Fibroblast of lung (primary cell): ENCODE results near the gene UBA5. TPM values are rescaled to one million over a fixed set of nuclear protein-coding genes. Genes with fewer than 3 reads are reported as not detected.

Experiments
- DNase-seq, 2 donors: peaks; one replicate each; pipeline versions ENCODE4 v3.0.0 to v3.0.0-alpha.2; 2010; ENCODE audit warnings: low read depth in 2 of 2
- H2AFZ ChIP-seq: 2 replicates; pipeline ENCODE4 v1.5.1; 2012; ENCODE audit warnings: low read length, control low read depth, inconsistent platforms
- H3K27ac ChIP-seq: 2 replicates; pipeline ENCODE4 v1.5.1; 2011; ENCODE audit warnings: low read length, control low read depth; ENCODE audit not compliant: insufficient read depth
- H3K27me3 ChIP-seq: 2 replicates; pipeline ENCODE4 v1.5.1; 2011; ENCODE audit warnings: mild to moderate bottlenecking, low read length; ENCODE audit not compliant: control insufficient read depth, insufficient read depth
- H3K36me3 ChIP-seq: 2 replicates; pipeline ENCODE4 v1.5.1; 2011; ENCODE audit warnings: low read length; ENCODE audit not compliant: control insufficient read depth, insufficient read depth
- H3K4me1 ChIP-seq: 2 replicates; pipeline ENCODE4 v1.5.1; 2011; ENCODE audit warnings: low read length; ENCODE audit not compliant: control insufficient read depth, insufficient read depth; ENCODE audit errors: extremely low read depth
- H3K4me2 ChIP-seq: 2 replicates; pipeline ENCODE4 v1.5.1; 2011; ENCODE audit warnings: low read length, control low read depth; ENCODE audit not compliant: insufficient read depth; ENCODE audit errors: extremely low read depth
- H3K4me3 ChIP-seq, 4 experiments: fragments of 200-600 bp in 1 of 4; sonication (generic) in 1 of 4; replicated peaks in 1 of 4; 2 replicates each; pipeline ENCODE4 v1.5.1; 2011 to 2016; ENCODE audit warnings: low read length in 4 of 4, low read depth in 3 of 4, mild to moderate bottlenecking in 3 of 4, control low read depth in 2 of 4, inconsistent platforms in 1 of 4, mixed read lengths in 1 of 4; ENCODE audit not compliant: insufficient read depth in 1 of 4; ENCODE audit errors: control extremely low read depth in 1 of 4
- H3K79me2 ChIP-seq: 2 replicates; pipeline ENCODE4 v1.5.1; 2012; ENCODE audit warnings: mild to moderate bottlenecking, low read length, inconsistent platforms; ENCODE audit not compliant: control insufficient read depth, insufficient read depth
- H3K9ac ChIP-seq: 2 replicates; pipeline ENCODE4 v1.5.1; 2011; ENCODE audit warnings: mild to moderate bottlenecking, low read length, control low read depth; ENCODE audit not compliant: insufficient read depth
- H3K9me3 ChIP-seq: 2 replicates; pipeline ENCODE4 v1.5.1; 2012; ENCODE audit warnings: low read depth, low read length; ENCODE audit not compliant: control insufficient read depth, insufficient read depth
- H4K20me1 ChIP-seq: 2 replicates; pipeline ENCODE4 v1.5.1; 2011; ENCODE audit warnings: low read length; ENCODE audit not compliant: control insufficient read depth, insufficient read depth; ENCODE audit errors: extremely low read depth
- CTCF ChIP-seq, 2 donors: IDR thresholded peaks in 1 of 2; conservative IDR thresholded peaks in 1 of 2; 1 replicate in 1 of 2; 2 replicates in 1 of 2; pipeline ENCODE4 v1.5.1; 2011 to 2012; ENCODE audit warnings: low read length in 2 of 2, control low read depth in 1 of 2, inconsistent platforms in 1 of 2, low read depth in 1 of 2, mild to moderate bottlenecking in 1 of 2
- EZH2 ChIP-seq: IDR thresholded peaks from 2 replicates; pipeline ENCODE4 v1.5.1; 2012; ENCODE audit warnings: low read length, control low read depth, mild to moderate bottlenecking; ENCODE audit errors: missing control alignments
- polyA plus RNA-seq, 2 donors: library from polyadenylated mRNA; depleted of rRNA in 1 of 2; stranded (reverse) in 1 of 2; unstranded in 1 of 2; fragments of >200 nt; gene quantifications; 2 replicates each; pipeline ENCODE4 v1.2.1, GENCODE V29; 2011 to 2012; ENCODE audit warnings: missing spikeins in 1 of 2
- total RNA-seq: library from RNA; depleted of rRNA; stranded (reverse); fragments of >200 nt; gene quantifications from 2 replicates; pipeline ENCODE4 v1.2.1, GENCODE V29; 2014

UBA5 gene
- total and polyA plus RNA-seq, 2 donors (not counting 1 experiment from before 2014, with no cell fraction given) = 43.6 to 47.5 TPM

DNA sequence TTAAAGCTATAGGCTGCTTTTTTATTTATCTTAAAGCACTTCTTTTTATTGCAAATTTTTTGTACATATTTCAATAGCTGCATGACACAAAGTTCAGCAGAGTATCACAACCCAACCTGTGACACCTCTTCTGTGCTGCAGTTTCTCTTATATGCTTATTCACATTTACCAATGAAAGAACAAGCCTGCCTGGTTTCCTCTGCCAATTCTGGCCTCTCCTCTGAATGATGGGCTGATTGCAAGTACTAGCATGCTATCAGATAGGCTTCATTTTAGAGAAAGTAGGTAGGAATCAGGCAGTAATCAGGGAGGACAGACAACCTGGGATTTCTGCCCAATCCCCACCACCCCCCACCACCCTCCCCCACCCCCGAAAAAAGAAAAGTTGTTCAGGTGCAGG, 36.5 kb upstream of the UBA5 start:
- Histone ChIP-seq H3K36me3 (peaks cover 3% of the 10 kb centered on the region), H3K27me3 (no peaks in the 10 kb centered on the region), H3K27ac (no peak overlapping the region), H3K4me1 (no peaks in the 10 kb centered on the region), H3K9ac (no peak overlapping the region), H3K4me2 (no peak overlapping the region), H4K20me1 (no peaks in the 10 kb centered on the region), H3K9me3 (no peaks in the 10 kb centered on the region), H3K79me2 (no peaks in the 10 kb centered on the region), H2AFZ (no peak overlapping the region), H3K4me3 (no peak overlapping the region)
- DNase-seq = no peak
- TF ChIP-seq CTCF (conservative IDR thresholded peaks at IDR 0.05 in 1 of 2, IDR thresholded peaks at IDR 0.05 in 1 of 2; ENCODE audit: low read depth in 1 of 2, low read length in 2 of 2) (no peak), EZH2 (no peak)

- no peak overlapping the region for H2AFZ ChIP-seq
- no peak overlapping the region for H3K4me3 ChIP-seq
- TF ChIP-seq CTCF (conservative IDR thresholded peaks at IDR 0.05 in 1 of 2, IDR thresholded peaks at IDR 0.05 in 1 of 2; ENCODE audit: low read depth in 1 of 2, low read length in 2 of 2) = no peak
- TF ChIP-seq EZH2 = no peak
- no peak overlapping the region for H3K4me2 ChIP-seq
- no peaks in the 10 kb centered on the region for H3K79me2 ChIP-seq
- H3K9ac ChIP-seq = no peak overlapping the region
- H3K27me3 ChIP-seq = no peaks in the 10 kb centered on the region
- H3K27ac ChIP-seq = no peak overlapping the region
- H3K36me3 ChIP-seq = peaks cover 3% of the 10 kb centered on the region
- no peaks in the 10 kb centered on the region for H3K9me3 ChIP-seq
- no peaks in the 10 kb centered on the region for H4K20me1 ChIP-seq
- no peak for DNase-seq
- peaks cover 4% of the 10 kb centered on the region for H3K4me1 ChIP-seq
These were observed 35.3 kb upstream of the UBA5 start for GRCh38 chr3:132624790-132625189.

DNA sequence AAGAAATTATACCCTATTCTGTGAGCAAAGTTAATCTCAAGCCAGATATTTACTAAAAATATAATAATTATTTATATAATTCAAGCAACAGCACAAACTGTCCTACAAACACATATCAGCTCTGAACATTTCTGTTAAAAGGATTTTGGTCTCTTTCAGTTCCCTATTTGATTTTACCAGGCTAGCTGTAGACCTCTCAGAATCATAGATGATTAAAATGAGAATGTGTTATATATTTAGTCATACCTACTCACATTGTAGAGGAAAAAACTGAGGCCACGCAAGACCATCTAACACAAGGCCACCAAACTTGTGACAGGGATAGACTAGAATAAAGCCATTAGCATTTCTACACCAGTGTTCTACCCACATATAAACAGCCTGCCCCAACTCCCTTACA, 34.5 kb upstream of the UBA5 start:
- H3K4me2 ChIP-seq = no peak overlapping the region
- no peak overlapping the region for H3K9ac ChIP-seq
- no peak for DNase-seq
- H3K36me3 ChIP-seq = peaks cover 3% of the 10 kb centered on the region
- H3K4me1 ChIP-seq = peaks cover 4% of the 10 kb centered on the region
- no peak overlapping the region for H2AFZ ChIP-seq
- no peaks in the 10 kb centered on the region for H3K27me3 ChIP-seq
- H3K9me3 ChIP-seq = no peaks in the 10 kb centered on the region
- no peak overlapping the region for H3K27ac ChIP-seq
- no peaks in the 10 kb centered on the region for H4K20me1 ChIP-seq
- no peak overlapping the region for H3K4me3 ChIP-seq
- TF ChIP-seq CTCF (conservative IDR thresholded peaks at IDR 0.05 in 1 of 2, IDR thresholded peaks at IDR 0.05 in 1 of 2; ENCODE audit: low read depth in 1 of 2, low read length in 2 of 2) (no peak), EZH2 (no peak)
- H3K79me2 ChIP-seq = no peaks in the 10 kb centered on the region
